Measurements from ENCODE around the gene ATXN3.
"Not testable (repeated sequence)": the region's sequence is repeated elsewhere in the genome, so short reads cannot be mapped to it uniquely, and the experiment has no call there.

The ATXN3 gene

GRCh38 chr14:92058006-92058917 lies 48.1 kb downstream of the ATXN3 start:
- FAIRE-seq, result no peak

DNA sequence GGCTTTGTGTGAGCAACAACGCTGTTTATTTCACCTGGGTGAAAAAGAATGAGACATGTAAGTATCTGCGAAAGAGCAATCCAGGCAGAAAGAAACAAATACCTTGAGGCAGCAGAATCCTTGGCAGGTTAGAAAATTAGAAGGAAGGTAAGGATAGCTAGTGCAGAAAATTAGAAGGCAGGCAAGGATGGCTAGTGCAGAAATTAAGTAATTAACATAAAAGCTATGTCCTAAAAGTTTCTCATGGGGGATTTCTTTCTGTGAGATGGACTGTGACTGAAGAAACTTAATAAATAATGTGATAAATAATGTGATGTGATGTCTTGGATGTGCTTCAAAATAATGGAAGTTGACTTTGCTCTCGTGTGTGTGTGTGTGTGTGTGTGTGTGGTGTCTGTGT lies 56.6 kb downstream of the ATXN3 start:
- no peak for FAIRE-seq

DNA sequence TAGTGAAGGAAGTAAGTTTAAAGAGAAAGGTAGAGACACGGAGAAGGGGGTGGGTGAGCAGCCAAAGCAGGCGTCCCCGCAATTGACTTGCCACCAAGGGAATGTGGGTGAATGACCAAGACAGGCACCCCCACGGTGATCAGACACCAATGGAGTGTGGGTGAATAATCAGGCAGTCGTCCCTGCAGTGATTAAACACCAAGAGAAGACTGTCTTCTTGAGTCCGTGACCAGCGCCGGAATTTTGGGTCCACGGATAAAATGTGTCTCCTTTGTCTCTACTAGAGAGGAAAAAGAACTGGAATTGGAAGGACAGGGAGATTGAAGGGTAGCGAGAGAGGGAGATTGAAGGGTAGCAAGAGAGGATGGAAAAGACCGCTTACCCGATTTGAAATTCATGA lies 57.2 kb downstream of the ATXN3 start:
- not testable (repeated sequence) for FAIRE-seq

GRCh38 chr14:92045904-92046303 lies 60.5 kb downstream of the ATXN3 start:
- not testable (repeated sequence) for FAIRE-seq

GRCh38 chr14:92041766-92042165 lies 64.6 kb downstream of the ATXN3 start:
- FAIRE-seq, result not testable (repeated sequence)

DNA sequence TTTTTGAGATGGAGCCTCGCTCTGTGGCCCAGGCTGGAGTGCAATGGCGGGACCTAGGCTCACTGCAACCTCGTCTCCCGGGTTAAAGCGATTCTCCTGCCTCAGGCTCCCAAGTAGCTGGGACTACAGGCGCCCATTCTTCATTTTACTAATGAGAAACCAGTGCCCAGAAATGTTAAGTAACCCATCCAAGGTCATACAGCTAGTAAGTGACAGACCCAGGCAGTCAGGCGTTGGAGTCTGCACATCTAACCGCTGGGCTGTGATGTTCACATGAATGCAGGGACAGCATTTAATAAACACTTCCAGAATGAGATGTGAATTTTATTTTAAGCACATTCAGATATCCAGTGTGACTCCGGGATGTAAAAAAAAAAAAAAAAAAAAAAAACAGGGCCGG lies 65.2 kb downstream of the ATXN3 start:
- no peak for FAIRE-seq

DNA sequence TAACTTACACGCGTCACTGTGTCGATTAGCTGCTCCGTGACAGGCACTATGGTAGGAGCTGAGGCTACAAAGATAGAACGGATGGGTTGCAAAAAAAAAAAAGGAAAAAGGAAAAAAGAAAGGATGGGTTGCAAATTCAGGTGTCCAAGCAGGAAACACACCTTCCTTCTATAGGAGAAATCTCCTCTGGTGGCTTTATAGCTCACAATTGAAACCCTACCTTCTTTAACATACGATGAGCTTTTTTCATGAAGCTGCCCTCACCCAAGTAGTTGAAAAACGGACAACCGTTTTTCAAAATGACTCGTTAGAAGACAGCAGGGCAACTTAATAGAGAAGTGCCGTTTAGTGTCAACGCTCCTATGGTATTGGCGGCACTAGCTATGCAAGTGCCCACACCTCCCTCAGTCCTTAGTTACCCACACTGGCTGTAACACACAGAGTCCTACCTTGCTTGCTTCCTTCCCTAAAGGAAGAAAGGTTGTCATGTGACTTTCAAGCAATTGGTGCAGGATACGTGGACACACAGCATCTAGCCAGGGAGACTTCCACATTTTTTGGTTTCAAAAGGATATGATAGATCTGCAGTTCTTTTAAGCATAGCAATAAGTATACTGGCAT lies 65.8 kb downstream of the ATXN3 start:
- FAIRE-seq, result no peak

- FAIRE-seq, result no peak
Measured at GRCh38 chr14:92039719-92040430, 66.5 kb downstream of the ATXN3 start, which contains the start of gene TRIP11. Gene TRIP11 (minus strand): TSS chr14:92040059. CDS start chr14:92039685, 374 bp downstream.

- FAIRE-seq, result no peak
Measured at GRCh38 chr14:92039063-92039718, 67.2 kb downstream of the ATXN3 start.

- no peak for FAIRE-seq
Measured at GRCh38 chr14:92037989-92038388, 68.4 kb downstream of the ATXN3 start.

GRCh38 chr14:92035890-92036289 lies 70.5 kb downstream of the ATXN3 start:
- no peak for FAIRE-seq

DNA sequence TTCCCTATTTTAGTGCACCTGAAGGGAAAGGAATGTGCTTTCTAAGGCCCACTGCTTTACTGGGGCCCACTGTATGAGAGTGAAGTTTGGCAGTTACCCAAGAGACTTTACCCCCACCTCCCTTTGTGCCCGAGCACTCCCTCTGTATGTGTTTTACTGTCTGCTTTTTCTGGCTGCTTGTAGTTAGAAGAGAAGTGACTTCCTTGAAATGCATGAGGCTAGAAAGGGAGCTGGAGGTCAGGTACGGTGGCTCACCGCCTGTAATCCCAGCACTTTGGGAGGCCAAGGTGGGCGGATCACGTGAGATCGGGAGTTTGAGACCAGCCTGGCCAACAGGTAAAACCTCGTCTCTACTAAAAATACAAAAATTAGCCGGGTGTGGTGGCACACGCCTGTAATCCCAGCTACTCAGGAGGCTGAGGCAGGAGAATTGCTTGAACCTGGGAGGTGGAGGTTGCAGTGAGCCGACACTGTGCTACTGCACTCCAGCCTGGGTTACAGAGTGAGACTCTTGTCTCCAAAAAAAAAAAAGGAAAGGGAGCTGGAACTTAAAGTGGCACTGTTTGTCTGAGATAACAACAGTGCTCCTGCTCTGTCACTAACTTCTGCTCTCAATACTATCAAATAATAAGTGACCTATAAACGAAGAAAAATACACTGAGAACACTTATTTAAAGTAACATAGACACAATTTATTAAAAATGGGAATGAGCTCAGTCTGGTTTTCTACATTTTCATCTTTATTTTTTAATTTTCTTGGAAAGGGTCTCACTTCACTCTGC lies 72.3 kb downstream of the ATXN3 start:
- FAIRE-seq, result no peak

- no peak for FAIRE-seq
Measured at GRCh38 chr14:92033433-92033832, 72.9 kb downstream of the ATXN3 start.

DNA sequence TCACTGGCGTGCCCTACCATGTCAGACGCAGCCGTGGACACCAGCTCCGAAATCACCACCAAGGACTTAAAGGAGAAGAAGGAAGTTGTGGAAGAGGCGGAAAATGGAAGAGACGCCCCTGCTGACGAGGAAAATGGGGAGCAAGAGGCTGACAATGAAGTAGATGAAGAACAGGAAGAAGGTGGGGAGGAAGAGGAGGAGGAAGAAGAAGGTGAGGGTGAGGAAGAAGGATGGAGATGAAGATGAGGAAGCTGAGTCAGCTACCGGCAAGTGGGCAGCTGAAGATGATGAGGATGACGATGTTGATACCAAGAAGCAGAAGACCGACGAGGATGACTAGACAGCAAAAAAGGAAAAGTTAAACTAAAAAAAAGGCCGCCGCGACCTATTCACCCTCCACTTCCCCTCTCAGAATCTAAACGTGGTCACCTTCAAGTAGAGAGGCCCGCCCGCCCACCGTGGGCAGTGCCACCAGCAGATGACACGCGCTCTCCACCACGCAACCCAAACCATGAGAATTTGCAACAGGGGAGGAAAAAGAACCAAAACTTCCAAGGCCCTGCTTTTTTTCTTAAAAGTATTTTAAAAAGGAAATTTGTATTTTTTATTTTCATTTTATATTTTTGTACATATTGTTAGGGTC lies 79.7 kb downstream of the ATXN3 start:
- FAIRE-seq, result no peak

DNA sequence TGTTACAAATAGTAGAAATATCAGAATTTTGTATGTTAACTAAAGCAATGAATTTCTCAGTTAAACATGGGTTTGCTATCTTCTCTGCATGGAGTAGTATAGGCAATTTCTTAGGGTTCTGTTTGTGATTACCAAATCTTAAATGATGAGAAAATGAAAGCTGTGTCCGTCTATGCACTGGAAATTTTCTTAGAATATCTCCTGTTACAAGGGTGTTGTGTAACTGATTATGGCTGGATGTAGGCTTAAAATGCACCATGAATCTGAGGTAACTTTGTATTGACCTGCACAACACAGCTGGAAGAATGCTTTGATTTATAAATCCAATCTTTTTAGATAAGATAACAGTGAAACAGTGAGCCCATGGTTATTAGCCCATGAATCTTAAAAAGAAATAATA lies 84.3 kb downstream of the ATXN3 start:
- FAIRE-seq, result peak; percentile 18

DNA sequence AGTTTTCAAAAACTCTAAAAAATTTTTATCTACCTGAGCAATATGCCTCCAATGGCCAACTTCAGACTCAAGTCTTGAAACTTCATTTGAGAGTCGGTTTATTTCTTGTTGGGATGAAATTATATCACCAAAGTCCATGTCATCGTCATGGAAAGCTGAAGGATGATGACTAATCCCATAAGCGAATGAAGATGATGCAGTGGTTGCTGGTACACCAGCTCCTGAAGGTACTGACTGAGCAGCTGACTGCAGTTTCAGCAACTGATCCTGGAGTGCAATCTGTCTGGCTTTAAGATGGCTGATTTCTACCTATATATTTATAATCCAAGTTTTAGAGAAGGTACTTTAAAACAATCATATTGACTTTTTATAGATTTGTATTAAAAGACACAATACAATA lies 84.9 kb downstream of the ATXN3 start:
- no peak for FAIRE-seq

DNA sequence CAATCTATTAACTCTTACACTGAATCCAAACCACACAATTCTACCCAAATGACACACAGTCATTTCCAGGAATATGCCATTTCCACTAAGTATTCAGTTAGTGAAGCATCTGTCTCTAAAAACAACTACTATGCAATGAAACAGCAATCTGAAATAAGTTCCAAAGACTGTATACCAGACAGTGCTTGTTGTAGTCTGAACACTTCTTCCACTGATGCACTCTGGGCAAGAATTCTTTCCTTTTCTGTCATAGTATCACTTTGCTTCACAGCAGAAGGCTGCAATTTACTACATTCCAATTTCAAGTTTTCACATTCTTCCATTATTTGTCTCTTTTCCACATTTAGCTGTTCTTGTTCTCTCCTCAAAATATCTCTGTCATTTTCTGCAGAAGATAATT lies 92.3 kb downstream of the ATXN3 start:
- no peak for FAIRE-seq

GRCh38 chr14:92012121-92012748 lies 94.1 kb downstream of the ATXN3 start:
- no peak for FAIRE-seq

- FAIRE-seq, result no peak
Measured at GRCh38 chr14:92010644-92011043, 95.7 kb downstream of the ATXN3 start.

GRCh38 chr14:92009604-92010003 lies 96.8 kb downstream of the ATXN3 start:
- FAIRE-seq, result no peak

Measured in endometrium (tissue), 2 donors.